Neural cell (in vitro differentiated cells): ENCODE results near the gene GANAB. TPM values are rescaled to one million over a fixed set of nuclear protein-coding genes. Genes with fewer than 3 reads are reported as not detected.

ENCODE experiments used
- polyA plus RNA-seq: library from polyadenylated mRNA; depleted of rRNA; stranded (reverse); fragments of >200 nt; gene quantifications from 2 replicates; pipeline ENCODE4 v1.2.3, GENCODE V29; 2014
- small RNA-seq, 3 experiments: library from RNA; depleted of rRNA; stranded (forward); fragments of <200 nt; gene quantifications; one replicate each; pipeline ENCODE3, GENCODE V24; 2012

The GANAB gene
- polyA plus RNA-seq, 1 donor from 2014 or later: 62.7 TPM

Small RNA genes lying within 50 kb of the gene (small RNA-seq; reads per million reads assigned to genes)
- 0 reads per million in 3 experiments for gene AP001458.1
- gene SNORA57: 0 reads per million in 3 experiments

Other genes with a start within 250 kb of the GANAB start
- not detected in 2 replicates for gene SCGB1A1, start 227.6 kb downstream of the GANAB start, polyA plus RNA-seq
- gene AHNAK, start 99.8 kb downstream of the GANAB start, polyA plus RNA-seq: 0.11 and 0.12 TPM in 2 replicates
- 1,473 and 1,555 TPM in 2 replicates for gene EEF1G, start 72.7 kb downstream of the GANAB start, polyA plus RNA-seq
- 12.0 and 17.8 TPM in 2 replicates for gene TUT1, start 55.1 kb downstream of the GANAB start, polyA plus RNA-seq
- gene MTA2, start 44.7 kb downstream of the GANAB start, polyA plus RNA-seq: 130 and 140 TPM in 2 replicates
- 0.38 and 2.5 TPM in 2 replicates for gene EML3, start 33.8 kb downstream of the GANAB start, polyA plus RNA-seq
- 0.31 TPM in 1 of 2 replicates, not detected in the other for gene ROM1, start 33.4 kb downstream of the GANAB start, polyA plus RNA-seq
- gene B3GAT3, start 24.6 kb downstream of the GANAB start, polyA plus RNA-seq: 102 and 127 TPM in 2 replicates
- 6.5 and 7.5 TPM in 2 replicates for gene INTS5, start 6.7 kb upstream of the GANAB start, polyA plus RNA-seq
- gene C11orf98, start 18.6 kb upstream of the GANAB start, polyA plus RNA-seq: 92.0 and 103 TPM in 2 replicates
- 6.3 and 16.0 TPM in 2 replicates for gene CSKMT, start 18.7 kb upstream of the GANAB start, polyA plus RNA-seq
- gene UQCC3, start 25.1 kb upstream of the GANAB start, polyA plus RNA-seq: 6.8 and 8.4 TPM in 2 replicates
- 10.5 and 10.6 TPM in 2 replicates for gene LBHD1, start 25.7 kb upstream of the GANAB start, polyA plus RNA-seq
- gene UBXN1, start 32.5 kb upstream of the GANAB start, polyA plus RNA-seq: 209 and 248 TPM in 2 replicates
- 0.44 and 0.82 TPM in 2 replicates for gene LRRN4CL, start 42.9 kb upstream of the GANAB start, polyA plus RNA-seq
- 304 and 305 TPM in 2 replicates for gene BSCL2, start 60.8 kb upstream of the GANAB start, polyA plus RNA-seq
- 120 and 121 TPM in 2 replicates for gene GNG3, start 61.1 kb upstream of the GANAB start, polyA plus RNA-seq
- gene HNRNPUL2, start 80.8 kb upstream of the GANAB start, polyA plus RNA-seq: 27.5 and 29.3 TPM in 2 replicates
- gene TTC9C, start 81.9 kb upstream of the GANAB start, polyA plus RNA-seq: 48.6 and 55.2 TPM in 2 replicates
- gene ZBTB3, start 107.5 kb upstream of the GANAB start, polyA plus RNA-seq: 8.5 and 20.9 TPM in 2 replicates
- 207 and 232 TPM in 2 replicates for gene POLR2G, start 115.0 kb upstream of the GANAB start, polyA plus RNA-seq
- gene TAF6L, start 124.8 kb upstream of the GANAB start, polyA plus RNA-seq: 55.2 and 61.7 TPM in 2 replicates
- 24.5 and 28.1 TPM in 2 replicates for gene TMEM179B, start 140.8 kb upstream of the GANAB start, polyA plus RNA-seq
- 16.5 and 27.4 TPM in 2 replicates for gene TMEM223, start 145.4 kb upstream of the GANAB start, polyA plus RNA-seq
- gene NXF1, start 158.8 kb upstream of the GANAB start, polyA plus RNA-seq: 26.0 and 32.1 TPM in 2 replicates
- 28.5 and 30.5 TPM in 2 replicates for gene STX5, start 185.4 kb upstream of the GANAB start, polyA plus RNA-seq
- gene TEX54, start 186.2 kb upstream of the GANAB start, polyA plus RNA-seq: not detected in 2 replicates
- 50.4 and 71.7 TPM in 2 replicates for gene WDR74, start 193.0 kb upstream of the GANAB start, polyA plus RNA-seq
- 176 and 182 TPM in 2 replicates for gene SLC3A2, start 234.3 kb upstream of the GANAB start, polyA plus RNA-seq